ENCODE results near the gene GNPTAB.
"Not testable (repeated sequence)": the region's sequence is repeated elsewhere in the genome, so short reads cannot be mapped to it uniquely, and the experiment has no call there.

The GNPTAB gene

DNA sequence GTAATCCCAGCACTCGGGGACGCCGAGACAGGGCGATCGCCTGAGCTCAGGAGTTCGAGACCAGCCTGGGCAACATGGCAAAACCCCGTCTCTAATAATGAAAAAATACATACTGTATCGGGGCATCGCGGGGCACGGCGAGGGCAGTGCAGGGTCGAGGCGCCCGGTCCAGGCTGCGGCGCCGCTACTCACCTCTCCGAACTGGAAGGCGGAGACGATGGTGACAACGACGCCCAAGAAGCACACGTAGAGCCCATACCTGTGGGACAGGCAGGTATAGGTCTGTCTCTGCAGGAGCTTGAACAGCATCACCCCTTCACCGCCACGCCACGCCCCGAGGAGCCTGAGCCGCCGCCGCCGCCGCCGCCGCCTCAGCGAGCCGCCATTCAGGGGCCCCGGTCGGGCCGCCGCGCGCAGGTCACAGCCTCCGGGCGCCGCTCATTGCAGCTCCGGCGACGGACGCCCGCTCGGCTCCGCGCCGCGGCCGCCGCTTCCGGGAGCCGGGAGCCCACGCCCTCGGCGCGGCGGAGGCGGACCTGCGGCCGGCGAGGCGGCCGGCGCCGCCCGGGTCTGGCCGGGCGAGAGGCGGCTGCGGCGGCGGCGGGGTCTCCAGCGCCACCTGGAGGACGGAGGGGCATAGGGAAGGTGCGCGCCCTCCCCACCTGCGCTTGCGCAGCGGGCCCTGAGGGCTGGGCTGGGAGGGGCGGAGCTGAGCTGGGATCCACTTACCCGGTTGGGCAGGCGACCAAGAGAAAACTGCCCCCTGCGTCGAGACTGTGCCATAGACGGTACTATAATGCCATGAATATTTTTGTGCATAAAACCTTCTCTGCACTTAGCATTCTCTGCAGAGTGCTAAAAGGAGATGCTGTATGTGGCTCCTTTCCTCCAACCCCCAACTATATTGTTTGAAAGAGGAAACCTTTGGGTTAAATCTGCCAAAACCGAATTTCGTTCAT is at the start of gene GNPTAB:
GNPTAB (minus strand) TSS at position 593 of the 959 bp plus-strand sequence; CDS start at position 309, 284 bp downstream.
- peak; percentile 94 for DNase-seq (ENCODE audit: low spot score)

GRCh38 chr12:101878243-101878821 is 47.6 kb upstream of the GNPTAB start:
- DNase-seq (ENCODE audit: low spot score) = peak; percentile 71

DNA sequence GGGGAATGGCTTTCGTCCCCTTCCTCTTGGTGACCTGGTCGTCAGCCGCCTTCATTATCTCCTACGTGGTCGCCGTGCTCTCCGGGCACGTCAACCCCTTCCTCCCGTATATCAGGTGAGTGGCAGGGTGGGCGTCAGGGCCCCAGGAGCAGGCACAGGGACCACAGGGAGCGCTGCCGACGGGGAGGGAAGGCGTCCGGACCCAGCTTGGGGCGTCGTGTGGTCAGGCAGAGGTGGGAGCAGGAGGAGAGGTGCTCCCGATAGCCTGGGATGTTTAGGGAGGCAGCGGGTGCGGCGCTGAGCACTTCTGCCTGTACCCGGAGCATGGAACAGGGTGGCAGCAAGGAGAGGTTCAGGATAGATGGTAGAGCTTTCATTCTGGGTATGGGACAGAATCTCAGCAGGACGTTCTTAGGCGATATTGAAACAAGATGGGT is 47.1 kb upstream of the GNPTAB start:
- DNase-seq (ENCODE audit: low spot score) = peak; percentile 47

GRCh38 chr12:101876861-101877805 is 46.4 kb upstream of the GNPTAB start, which contains the start of gene DRAM1:
Gene DRAM1 (plus strand): TSS chr12:101877580. CDS start chr12:101877790, 210 bp downstream.
- peak; percentile 94 for DNase-seq (ENCODE audit: low spot score)

DNA sequence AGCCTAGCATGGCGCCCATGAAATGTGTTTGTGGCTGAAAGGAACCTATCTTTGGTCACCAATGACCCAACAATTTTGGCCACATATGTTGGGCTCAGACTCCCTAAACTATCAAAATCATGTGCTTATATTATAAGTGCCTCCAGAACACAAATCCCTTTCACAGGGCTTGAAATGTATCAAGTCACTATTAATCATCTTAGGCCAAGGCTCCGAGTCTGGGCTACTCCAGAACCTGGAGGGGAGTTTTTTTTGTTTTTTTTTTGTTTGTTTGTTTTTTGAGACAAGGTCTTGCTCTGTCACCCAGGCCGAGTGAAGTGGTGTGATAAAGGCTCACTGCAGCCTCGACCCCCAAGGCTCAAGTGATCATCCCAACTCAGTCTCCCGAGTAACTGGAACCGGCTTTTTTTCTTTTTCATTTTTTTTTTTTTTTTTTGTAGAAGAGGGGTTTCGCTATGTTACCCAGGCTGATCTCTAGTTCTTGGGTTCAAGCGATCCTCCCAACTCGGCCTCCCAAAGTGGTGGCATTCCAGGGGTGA is 45.6 kb upstream of the GNPTAB start:
- DNase-seq (ENCODE audit: low spot score) = peak; percentile 19

- no peak for DNase-seq (ENCODE audit: low spot score)
Measured at GRCh38 chr12:101875162-101875561, 44.4 kb upstream of the GNPTAB start.

GRCh38 chr12:101870925-101871324 is 40.2 kb upstream of the GNPTAB start:
- no peak for DNase-seq (ENCODE audit: low spot score)

- not testable (repeated sequence) for DNase-seq (ENCODE audit: low spot score)
Measured at GRCh38 chr12:101867619-101868018, 36.9 kb upstream of the GNPTAB start.

DNA sequence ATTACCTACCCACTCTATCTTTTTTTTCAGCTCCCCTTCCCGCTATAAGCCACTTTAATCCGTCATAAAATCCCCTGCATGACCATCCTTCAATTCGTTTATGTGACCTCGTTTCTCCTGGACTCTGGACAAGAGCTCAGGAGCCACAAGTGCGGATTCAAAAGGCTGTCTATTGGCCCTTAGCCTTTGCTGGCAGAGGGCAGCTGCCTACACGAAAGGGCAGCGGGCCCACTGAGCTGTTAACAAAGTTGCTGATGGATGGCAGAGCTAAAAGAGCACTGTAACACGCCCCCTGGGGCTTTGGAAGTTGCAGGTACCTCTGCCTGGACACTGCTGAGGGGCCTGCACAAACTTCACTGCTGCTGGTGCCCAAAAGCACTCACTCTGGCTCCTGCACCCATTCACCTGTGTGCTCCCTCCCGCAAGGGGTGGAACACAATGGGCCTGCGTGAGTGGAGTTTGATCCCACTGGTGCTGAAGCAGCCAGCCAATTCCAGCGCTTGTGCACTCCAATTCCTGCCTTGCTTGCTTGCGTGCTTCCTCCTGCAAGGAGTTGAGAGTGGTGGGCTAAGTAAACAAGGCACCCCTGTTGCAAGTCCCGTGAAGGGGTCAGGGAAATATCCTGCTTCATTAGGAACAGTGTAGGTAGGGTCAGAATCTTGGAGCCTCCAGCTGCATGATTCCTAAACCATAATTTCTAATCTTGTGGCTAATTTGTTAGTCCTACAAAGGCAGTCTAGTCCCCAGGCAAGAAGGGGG is 36.0 kb upstream of the GNPTAB start:
- no peak for DNase-seq (ENCODE audit: low spot score)

GRCh38 chr12:101863981-101864380 is 33.2 kb upstream of the GNPTAB start:
- no peak for DNase-seq (ENCODE audit: low spot score)

DNA sequence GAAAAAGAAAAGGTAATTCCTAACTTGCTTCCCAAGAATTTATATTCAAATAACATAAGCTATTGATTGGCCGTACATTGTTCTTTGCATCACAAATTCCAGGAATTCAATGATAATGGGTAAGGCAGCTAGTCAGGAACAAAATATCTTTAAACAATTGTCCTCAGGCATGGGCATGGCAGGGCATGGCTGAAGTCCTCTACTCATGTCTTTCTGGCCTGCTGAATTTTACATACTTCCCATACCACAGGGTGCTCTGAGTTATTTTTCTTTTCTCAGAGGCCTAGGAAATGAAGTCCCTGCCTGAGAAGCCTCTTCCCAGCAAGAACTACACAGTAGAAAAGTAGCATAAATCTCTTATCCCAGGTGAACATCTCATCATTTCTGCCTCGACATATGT is 31.5 kb upstream of the GNPTAB start:
- DNase-seq (ENCODE audit: low spot score) = no peak

- not testable (repeated sequence) for DNase-seq (ENCODE audit: low spot score)
Measured at GRCh38 chr12:101861688-101862087, 30.9 kb upstream of the GNPTAB start.

DNA sequence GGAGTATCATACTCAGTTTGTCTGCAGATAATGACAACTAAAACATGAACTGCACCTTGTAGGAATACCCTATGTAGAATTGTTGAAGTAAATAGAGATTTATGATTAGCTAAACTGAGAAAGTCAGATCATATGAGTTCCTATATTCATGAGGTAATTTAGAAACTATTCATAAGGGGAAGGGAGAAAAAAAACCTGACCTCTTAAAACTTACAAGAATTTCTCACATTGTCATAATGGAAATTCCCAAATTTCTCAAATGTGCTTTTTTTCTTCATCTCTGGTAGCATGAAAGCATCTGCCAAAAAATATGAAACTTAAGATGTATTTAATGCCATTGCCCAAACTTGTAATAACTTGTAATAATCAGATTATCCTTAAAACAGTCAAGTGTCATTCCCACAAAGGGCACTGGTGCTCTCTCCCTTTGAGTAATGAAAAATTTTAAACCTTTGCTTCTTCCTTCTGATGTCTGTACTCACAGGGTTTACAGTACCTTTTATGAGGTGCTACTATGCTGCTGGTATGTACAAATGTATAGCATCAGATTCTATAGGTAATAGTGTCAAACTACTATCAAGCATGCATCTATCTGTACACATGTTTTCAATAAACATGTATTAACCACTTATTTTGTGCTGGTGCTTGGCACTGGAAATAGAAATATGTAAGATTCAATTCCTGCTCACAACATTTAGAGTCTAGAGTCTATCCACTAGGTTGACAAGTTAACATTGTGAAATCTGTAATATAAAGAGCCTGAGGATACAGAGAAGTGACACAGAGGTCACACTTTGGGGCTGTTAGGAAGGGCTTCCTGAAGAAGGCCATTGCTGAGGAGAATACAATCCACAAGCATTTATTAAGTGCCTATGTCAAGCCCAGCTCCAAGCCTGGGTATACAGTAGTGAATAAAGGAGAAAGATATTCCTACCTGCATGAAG is 29.2 kb upstream of the GNPTAB start:
- DNase-seq (ENCODE audit: low spot score) = peak; percentile 36

DNA sequence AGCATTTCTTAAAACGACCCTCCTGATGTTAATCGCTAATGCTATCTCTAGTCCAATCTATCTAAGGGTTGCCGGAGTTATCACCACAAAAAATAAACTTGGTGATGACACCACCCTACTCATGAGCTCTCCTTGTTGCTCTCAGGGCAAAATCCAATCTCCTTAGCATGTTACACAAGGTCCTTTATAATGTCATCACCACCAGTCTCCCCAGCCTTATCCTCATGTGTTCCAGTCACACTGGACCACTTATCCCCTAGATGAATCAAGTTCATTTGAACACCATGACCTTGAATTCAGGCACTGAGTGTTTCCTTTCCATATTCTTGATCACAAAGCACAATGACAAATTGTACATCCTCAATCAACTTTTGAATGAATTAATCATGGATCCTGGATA is 27.6 kb upstream of the GNPTAB start:
- no peak for DNase-seq (ENCODE audit: low spot score)

GRCh38 chr12:101857043-101857558 is 26.3 kb upstream of the GNPTAB start:
- peak; percentile 85 for DNase-seq (ENCODE audit: low spot score)

- not testable (repeated sequence) for DNase-seq (ENCODE audit: low spot score)
Measured at GRCh38 chr12:101856614-101857013, 25.9 kb upstream of the GNPTAB start.

GRCh38 chr12:101855976-101856375 is 25.2 kb upstream of the GNPTAB start:
- DNase-seq (ENCODE audit: low spot score) = no peak

DNA sequence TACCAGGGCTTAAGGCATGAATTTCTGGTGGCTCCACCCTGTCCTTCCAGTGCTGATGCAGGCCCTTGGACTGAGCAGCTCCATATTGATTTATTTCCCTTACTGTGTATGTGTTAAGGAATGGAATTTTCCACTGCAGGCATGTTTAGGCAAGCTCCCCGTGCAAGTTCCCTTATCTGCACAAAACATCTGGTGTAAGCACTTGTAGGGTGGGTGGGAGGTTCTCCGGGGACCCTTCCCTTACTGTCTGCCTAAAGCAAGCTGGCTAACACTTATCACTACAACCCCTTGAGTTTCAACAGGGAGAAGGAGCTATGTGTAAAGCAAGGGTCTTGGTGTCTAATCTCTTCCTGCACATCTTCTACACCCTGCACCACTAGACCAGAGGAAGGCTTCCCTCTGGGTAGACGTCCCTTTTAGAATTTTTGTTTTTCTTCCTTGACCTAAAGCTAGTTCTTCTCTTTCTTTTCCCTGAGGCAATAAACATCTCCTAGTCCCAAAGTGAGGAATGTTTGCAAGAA is 24.7 kb upstream of the GNPTAB start:
- DNase-seq (ENCODE audit: low spot score) = no peak

- DNase-seq (ENCODE audit: low spot score) = no peak
Measured at GRCh38 chr12:101854747-101855146, 24.0 kb upstream of the GNPTAB start.
